WTC11 (cell line): ENCODE data around the gene STK32C. TPM values are rescaled to one million over a fixed set of nuclear protein-coding genes. Genes with fewer than 3 reads are reported as not detected.

Experiments used
- ATAC-seq: fragments of 200-7000 bp; cut with Tn5 transposase; 2 replicates; pipeline ENCODE4 v1.10.0; 2021; ENCODE audit warnings: mild to moderate bottlenecking, moderate library complexity
- CTCF ChIA-PET: fragments of 300-600 bp; sonication (Branson Sonifier 250); formaldehyde crosslinking; loops from one replicate; lab custom pipeline; 2021; ENCODE audit warnings: antibody characterized with exemption; lab: Charles Lee
- POLR2A ChIA-PET: fragments of 350-600 bp; sonication (Branson Sonifier 250); formaldehyde crosslinking; loops from one replicate; lab custom pipeline; 2021; ENCODE audit warnings: antibody characterized with exemption; lab: Charles Lee
- DNase-seq: peaks from one replicate; pipeline ENCODE4 v3.0.0; 2021; ENCODE audit warnings: low spot score
- H3K27ac Mint-ChIP-seq: 2 replicates; pipeline ENCODE4 v1.8.0; 2021; ENCODE audit warnings: mixed read lengths
- H3K27me3 Mint-ChIP-seq: 2 replicates; pipeline ENCODE4 v1.8.0; 2021; ENCODE audit warnings: low read depth, mild to moderate bottlenecking, moderate library complexity, mixed read lengths
- H3K36me3 Mint-ChIP-seq: 2 replicates; pipeline ENCODE4 v1.8.0; 2021; ENCODE audit warnings: mixed read lengths
- H3K4me1 Mint-ChIP-seq: 2 replicates; pipeline ENCODE4 v1.8.0; 2022; ENCODE audit warnings: mixed read lengths
- H3K4me3 Mint-ChIP-seq: 2 replicates; pipeline ENCODE4 v1.8.0; 2021; ENCODE audit warnings: mild to moderate bottlenecking, moderate library complexity, mixed read lengths
- H3K9me3 Mint-ChIP-seq: 2 replicates; pipeline ENCODE4 v1.8.0; 2021; ENCODE audit warnings: mixed read lengths
- E2F4 ChIP-seq: sonication (generic); formaldehyde crosslinking; IDR thresholded peaks from 2 replicates; pipeline ENCODE4 v1.8.1; 2022; ENCODE audit warnings: low read depth, mild to moderate bottlenecking, moderate library complexity, missing genetic modification reagents, borderline replicate concordance
- E2F5 ChIP-seq: sonication (generic); formaldehyde crosslinking; IDR thresholded peaks from 2 replicates; pipeline ENCODE4 v1.8.1; 2022; ENCODE audit warnings: mild to moderate bottlenecking, moderate library complexity, missing genetic modification reagents
- FOXK1 ChIP-seq: sonication (generic); formaldehyde crosslinking; IDR thresholded peaks from 2 replicates; pipeline ENCODE4 v1.8.0; 2022; ENCODE audit warnings: mild to moderate bottlenecking, moderate library complexity, missing genetic modification reagents
- HMGA2 ChIP-seq: fragments of 250-450 bp; sonication (Bioruptor Pico); IDR thresholded peaks from 2 replicates; pipeline ENCODE4 v1.4.0; 2021; ENCODE audit warnings: mild to moderate bottlenecking, moderate library complexity
- MAX ChIP-seq: sonication (generic); formaldehyde crosslinking; IDR thresholded peaks from 2 replicates; pipeline ENCODE4 v1.8.0; 2022; ENCODE audit warnings: mild to moderate bottlenecking, missing genetic modification reagents
- NR3C1 ChIP-seq: sonication (generic); formaldehyde crosslinking; conservative IDR thresholded peaks from 2 replicates; pipeline ENCODE4 v1.8.1; 2023; ENCODE audit warnings: low read depth, mild to moderate bottlenecking, missing genetic modification reagents
- SMAD3 ChIP-seq: sonication (generic); formaldehyde crosslinking; IDR thresholded peaks from 2 replicates; pipeline ENCODE4 v1.8.0; 2022; ENCODE audit warnings: missing genetic modification reagents, mild to moderate bottlenecking, borderline replicate concordance
- SMAD4 ChIP-seq: sonication (generic); formaldehyde crosslinking; IDR thresholded peaks from 2 replicates; pipeline ENCODE4 v1.8.0; 2022; ENCODE audit warnings: mild to moderate bottlenecking, missing genetic modification reagents
- SP1 ChIP-seq: sonication (generic); formaldehyde crosslinking; conservative IDR thresholded peaks from 2 replicates; pipeline ENCODE4 v1.8.1; 2022; ENCODE audit warnings: missing genetic modification reagents
- ZNF219 ChIP-seq: sonication (generic); formaldehyde crosslinking; IDR thresholded peaks from 2 replicates; pipeline ENCODE4 v1.8.0; 2023; ENCODE audit warnings: missing genetic modification reagents, mild to moderate bottlenecking, borderline replicate concordance
- ZNF232 ChIP-seq: sonication (generic); formaldehyde crosslinking; IDR thresholded peaks from 2 replicates; pipeline ENCODE4 v1.8.0; 2022; ENCODE audit warnings: mild to moderate bottlenecking, missing genetic modification reagents
- ZNF263 ChIP-seq: sonication (generic); formaldehyde crosslinking; IDR thresholded peaks from 2 replicates; pipeline ENCODE4 v1.8.1; 2022; ENCODE audit warnings: low read depth, mild to moderate bottlenecking, moderate library complexity, missing genetic modification reagents
- ZNF396 ChIP-seq: fragments of 250-450 bp; sonication (Bioruptor Pico); IDR thresholded peaks from 2 replicates; pipeline ENCODE4 v1.8.0; 2021; ENCODE audit warnings: mild to moderate bottlenecking, moderate library complexity, borderline replicate concordance
- ZNF416 ChIP-seq: fragments of 250-450 bp; sonication (Bioruptor Pico); IDR thresholded peaks from 2 replicates; pipeline ENCODE4 v1.9.0; 2021; ENCODE audit warnings: mild to moderate bottlenecking, inconsistent platforms
- ZNF423 ChIP-seq: fragments of 250-450 bp; sonication (Bioruptor Pico); IDR thresholded peaks from 2 replicates; pipeline ENCODE4 v2.1.2; 2022; ENCODE audit warnings: mild to moderate bottlenecking, moderate library complexity
- total RNA-seq: library from RNA; stranded (reverse); gene quantifications from 3 replicates; pipeline ENCODE4 v1.2.3, GENCODE V29; 2021
- TF ChIP-seq, protein P1 (sequence below): sonication (generic); formaldehyde crosslinking; IDR thresholded peaks from 2 replicates; pipeline ENCODE4 v1.8.1; 2023; ENCODE audit warnings: mild to moderate bottlenecking, missing genetic modification reagents
- TF ChIP-seq, protein P2 (sequence below): sonication (generic); formaldehyde crosslinking; IDR thresholded peaks from 2 replicates; pipeline ENCODE4 v1.8.1; 2023; ENCODE audit warnings: mild to moderate bottlenecking, missing genetic modification reagents, moderate library complexity
- TF ChIP-seq, protein P3 (sequence below): sonication (generic); formaldehyde crosslinking; conservative IDR thresholded peaks from 2 replicates; pipeline ENCODE4 v1.8.1; 2023; ENCODE audit warnings: mild to moderate bottlenecking, low read depth, missing genetic modification reagents, moderate library complexity
- TF ChIP-seq, protein P4 (sequence below): sonication (generic); formaldehyde crosslinking; IDR thresholded peaks from 2 replicates; pipeline ENCODE4 v1.8.1; 2023; ENCODE audit warnings: mild to moderate bottlenecking, moderate library complexity, missing genetic modification reagents

Gene STK32C
- total RNA-seq, 1 experiment from 2014 or later, result 20.7 TPM

DNA sequence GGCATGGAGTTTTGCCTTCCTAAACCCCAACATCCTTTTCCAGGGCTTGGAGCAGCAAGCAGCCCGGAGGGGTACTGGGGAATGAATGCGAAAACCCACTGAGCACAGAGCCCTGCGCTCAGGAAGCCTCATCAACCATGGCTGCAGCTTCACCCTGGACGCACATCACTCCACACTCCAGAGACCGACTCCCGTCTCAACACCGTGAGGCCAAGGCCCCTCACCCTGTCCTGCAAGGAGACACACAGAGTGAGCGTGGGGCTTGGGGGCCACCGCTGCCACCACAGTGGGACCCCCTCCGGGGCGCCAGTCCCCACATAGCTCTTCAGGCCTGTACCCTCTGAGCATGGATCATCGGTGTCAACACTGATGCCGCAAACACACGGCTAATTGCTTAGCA is 79.1 kb downstream of the STK32C start (continued):
- TF ChIP-seq, protein P1, sequence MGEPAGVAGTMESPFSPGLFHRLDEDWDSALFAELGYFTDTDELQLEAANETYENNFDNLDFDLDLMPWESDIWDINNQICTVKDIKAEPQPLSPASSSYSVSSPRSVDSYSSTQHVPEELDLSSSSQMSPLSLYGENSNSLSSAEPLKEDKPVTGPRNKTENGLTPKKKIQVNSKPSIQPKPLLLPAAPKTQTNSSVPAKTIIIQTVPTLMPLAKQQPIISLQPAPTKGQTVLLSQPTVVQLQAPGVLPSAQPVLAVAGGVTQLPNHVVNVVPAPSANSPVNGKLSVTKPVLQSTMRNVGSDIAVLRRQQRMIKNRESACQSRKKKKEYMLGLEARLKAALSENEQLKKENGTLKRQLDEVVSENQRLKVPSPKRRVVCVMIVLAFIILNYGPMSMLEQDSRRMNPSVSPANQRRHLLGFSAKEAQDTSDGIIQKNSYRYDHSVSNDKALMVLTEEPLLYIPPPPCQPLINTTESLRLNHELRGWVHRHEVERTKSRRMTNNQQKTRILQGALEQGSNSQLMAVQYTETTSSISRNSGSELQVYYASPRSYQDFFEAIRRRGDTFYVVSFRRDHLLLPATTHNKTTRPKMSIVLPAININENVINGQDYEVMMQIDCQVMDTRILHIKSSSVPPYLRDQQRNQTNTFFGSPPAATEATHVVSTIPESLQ (CRISPR knock-in tag), result no peak

GRCh38 chr10:132227851-132228390 is 79.8 kb downstream of the STK32C start:
- POLR2A ChIA-PET, result no interaction called here
- H3K36me3 Mint-ChIP-seq, result no peaks in the 10 kb centered on the region

GRCh38 chr10:132226586-132227405 is 81.0 kb downstream of the STK32C start:
- ATAC-seq, result no peak
- no peaks in the 10 kb centered on the region for H3K27me3 Mint-ChIP-seq
- H3K9me3 Mint-ChIP-seq, result no peaks in the 10 kb centered on the region
- H3K4me1 Mint-ChIP-seq, result peaks cover 8% of the 10 kb centered on the region
- no peak for DNase-seq
- no peaks in the 10 kb centered on the region for H3K36me3 Mint-ChIP-seq
- ChIA-PET POLR2A (no interaction called here), CTCF (interaction anchor here (1.2 kb wide), 1 partner anchor 133 kb away, joined by 4 read pairs; no protein-coding TSS in a partner anchor)
- H3K4me3 Mint-ChIP-seq, result no peak overlapping the region
- no peak overlapping the region for H3K27ac Mint-ChIP-seq
- TF ChIP-seq E2F5 (CRISPR knock-in tag) (no peak), ZNF416 (no peak), ZNF396 (CRISPR knock-in tag) (no peak), ZNF232 (CRISPR knock-in tag) (no peak), NR3C1 (CRISPR knock-in tag) (no peak)
- TF ChIP-seq, protein P2, sequence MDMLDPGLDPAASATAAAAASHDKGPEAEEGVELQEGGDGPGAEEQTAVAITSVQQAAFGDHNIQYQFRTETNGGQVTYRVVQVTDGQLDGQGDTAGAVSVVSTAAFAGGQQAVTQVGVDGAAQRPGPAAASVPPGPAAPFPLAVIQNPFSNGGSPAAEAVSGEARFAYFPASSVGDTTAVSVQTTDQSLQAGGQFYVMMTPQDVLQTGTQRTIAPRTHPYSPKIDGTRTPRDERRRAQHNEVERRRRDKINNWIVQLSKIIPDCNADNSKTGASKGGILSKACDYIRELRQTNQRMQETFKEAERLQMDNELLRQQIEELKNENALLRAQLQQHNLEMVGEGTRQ, result no peak

More at GRCh38 chr10:132227851-132228390, 79.8 kb downstream of the STK32C start:
- Mint-ChIP-seq H3K4me3 (no peak overlapping the region), H3K4me1 (peaks cover 8% of the 10 kb centered on the region), H3K27me3 (no peaks in the 10 kb centered on the region), H3K9me3 (no peaks in the 10 kb centered on the region), H3K27ac (no peak overlapping the region)
- TF ChIP-seq SMAD4, result no peak
- TF ChIP-seq NR3C1 (CRISPR knock-in tag), result no peak
- TF ChIP-seq ZNF423 (CRISPR knock-in tag), result no peak
- TF ChIP-seq, protein P3, sequence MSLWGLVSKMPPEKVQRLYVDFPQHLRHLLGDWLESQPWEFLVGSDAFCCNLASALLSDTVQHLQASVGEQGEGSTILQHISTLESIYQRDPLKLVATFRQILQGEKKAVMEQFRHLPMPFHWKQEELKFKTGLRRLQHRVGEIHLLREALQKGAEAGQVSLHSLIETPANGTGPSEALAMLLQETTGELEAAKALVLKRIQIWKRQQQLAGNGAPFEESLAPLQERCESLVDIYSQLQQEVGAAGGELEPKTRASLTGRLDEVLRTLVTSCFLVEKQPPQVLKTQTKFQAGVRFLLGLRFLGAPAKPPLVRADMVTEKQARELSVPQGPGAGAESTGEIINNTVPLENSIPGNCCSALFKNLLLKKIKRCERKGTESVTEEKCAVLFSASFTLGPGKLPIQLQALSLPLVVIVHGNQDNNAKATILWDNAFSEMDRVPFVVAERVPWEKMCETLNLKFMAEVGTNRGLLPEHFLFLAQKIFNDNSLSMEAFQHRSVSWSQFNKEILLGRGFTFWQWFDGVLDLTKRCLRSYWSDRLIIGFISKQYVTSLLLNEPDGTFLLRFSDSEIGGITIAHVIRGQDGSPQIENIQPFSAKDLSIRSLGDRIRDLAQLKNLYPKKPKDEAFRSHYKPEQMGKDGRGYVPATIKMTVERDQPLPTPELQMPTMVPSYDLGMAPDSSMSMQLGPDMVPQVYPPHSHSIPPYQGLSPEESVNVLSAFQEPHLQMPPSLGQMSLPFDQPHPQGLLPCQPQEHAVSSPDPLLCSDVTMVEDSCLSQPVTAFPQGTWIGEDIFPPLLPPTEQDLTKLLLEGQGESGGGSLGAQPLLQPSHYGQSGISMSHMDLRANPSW, result no peak
- TF ChIP-seq HMGA2 (CRISPR knock-in tag), result no peak
- TF ChIP-seq MAX (CRISPR knock-in tag), result no peak
- DNase-seq (no peak), ATAC-seq (no peak)
- CTCF ChIA-PET, result no interaction called here

DNA sequence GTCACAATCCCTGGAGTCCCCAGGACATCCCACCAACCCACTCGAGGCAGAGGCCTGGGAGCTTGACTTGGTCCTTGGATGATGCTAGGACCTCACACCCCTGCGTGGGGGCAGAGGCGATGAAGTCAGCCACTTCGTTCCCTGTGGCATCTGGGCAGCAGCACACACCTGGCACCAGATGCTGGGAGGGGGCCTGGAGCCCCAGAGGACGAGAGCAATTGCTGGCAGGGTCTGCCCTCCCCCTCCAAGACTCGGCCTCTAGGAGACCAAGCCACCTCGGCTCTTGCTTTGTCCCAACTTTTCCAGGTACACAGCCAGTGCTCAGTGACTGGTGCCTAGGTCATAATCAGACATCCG is 81.9 kb downstream of the STK32C start:
- CTCF ChIA-PET, result interaction anchor here (0.8 to 2.8 kb wide), 5 partner anchors 27 to 365 kb away, joined by 3 to 10 read pairs (median 4); no protein-coding TSS in a partner anchor
- Mint-ChIP-seq H3K27me3 (no peaks in the 10 kb centered on the region), H3K4me3 (no peak overlapping the region), H3K9me3 (no peaks in the 10 kb centered on the region), H3K4me1 (peaks cover 8% of the 10 kb centered on the region), H3K27ac (no peak overlapping the region), H3K36me3 (no peaks in the 10 kb centered on the region)
- ATAC-seq (no peak), DNase-seq (no peak)
- POLR2A ChIA-PET, result no interaction called here
- TF ChIP-seq ZNF219, result no peak
- no peak for TF ChIP-seq SMAD3 (CRISPR knock-in tag)
- no peak for TF ChIP-seq ZNF263 (CRISPR knock-in tag)
- TF ChIP-seq, protein P4, sequence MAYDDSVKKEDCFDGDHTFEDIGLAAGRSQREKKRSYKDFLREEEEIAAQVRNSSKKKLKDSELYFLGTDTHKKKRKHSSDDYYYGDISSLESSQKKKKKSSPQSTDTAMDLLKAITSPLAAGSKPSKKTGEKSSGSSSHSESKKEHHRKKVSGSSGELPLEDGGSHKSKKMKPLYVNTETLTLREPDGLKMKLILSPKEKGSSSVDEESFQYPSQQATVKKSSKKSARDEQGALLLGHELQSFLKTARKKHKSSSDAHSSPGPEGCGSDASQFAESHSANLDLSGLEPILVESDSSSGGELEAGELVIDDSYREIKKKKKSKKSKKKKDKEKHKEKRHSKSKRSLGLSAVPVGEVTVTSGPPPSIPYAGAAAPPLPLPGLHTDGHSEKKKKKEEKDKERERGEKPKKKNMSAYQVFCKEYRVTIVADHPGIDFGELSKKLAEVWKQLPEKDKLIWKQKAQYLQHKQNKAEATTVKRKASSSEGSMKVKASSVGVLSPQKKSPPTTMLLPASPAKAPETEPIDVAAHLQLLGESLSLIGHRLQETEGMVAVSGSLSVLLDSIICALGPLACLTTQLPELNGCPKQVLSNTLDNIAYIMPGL, result no peak
- TF ChIP-seq SP1 (CRISPR knock-in tag), result no peak
- no peak for TF ChIP-seq E2F4
- no peak for TF ChIP-seq FOXK1 (CRISPR knock-in tag)
